HL-60/S4 treated with phorbol 12-myristate 13-acetate at 8.2 ng/mL for 4 days and 3 days (cell line): Measurements from ENCODE around the gene STAP2.
"Not testable (repeated sequence)": the region's sequence is repeated elsewhere in the genome, so short reads cannot be mapped to it uniquely, and the experiment has no call there.

Source experiments
- in situ Hi-C: fragments of 300-500 bp; cut with MboI; formaldehyde crosslinking; loops from 2 replicates; pipeline ENCODE4 v1.15.0; 2022; ENCODE audit warnings: low sequenced_read_pairs

The STAP2 gene

GRCh38 chr19:4359627-4360000 is 21.0 kb upstream of the STAP2 start:
- in situ Hi-C loops, result no loop called here

GRCh38 chr19:4358709-4359626 is 20.3 kb upstream of the STAP2 start:
- in situ Hi-C loops, result no loop called here

- in situ Hi-C loops, result no loop called here
Measured at GRCh38 chr19:4357921-4358326, 19.3 kb upstream of the STAP2 start.

- in situ Hi-C loops, result no loop called here
Measured at GRCh38 chr19:4357095-4357797, 18.6 kb upstream of the STAP2 start.

- in situ Hi-C loops, result no loop called here
Measured at GRCh38 chr19:4354897-4355296, 16.3 kb upstream of the STAP2 start.

- in situ Hi-C loops, result no loop called here
Measured at GRCh38 chr19:4354282-4354681, 15.7 kb upstream of the STAP2 start.

GRCh38 chr19:4352701-4353121 is 14.1 kb upstream of the STAP2 start:
- in situ Hi-C loops, result no loop called here

- in situ Hi-C loops, result no loop called here
Measured at GRCh38 chr19:4350726-4351125, 12.1 kb upstream of the STAP2 start.

- in situ Hi-C loops, result no loop called here
Measured at GRCh38 chr19:4350111-4350510, 11.5 kb upstream of the STAP2 start.

GRCh38 chr19:4349225-4349624 is 10.6 kb upstream of the STAP2 start:
- in situ Hi-C loops, result not testable (repeated sequence)

GRCh38 chr19:4347521-4347920 is 8.9 kb upstream of the STAP2 start:
- in situ Hi-C loops, result no loop called here

GRCh38 chr19:4346020-4346383 is 7.4 kb upstream of the STAP2 start:
- in situ Hi-C loops, result no loop called here

GRCh38 chr19:4345342-4346019 is 6.9 kb upstream of the STAP2 start:
- in situ Hi-C loops, result no loop called here

GRCh38 chr19:4343370-4344307 is 5.0 kb upstream of the STAP2 start, which contains the start of gene MPND:
Gene MPND (plus strand): TSS chr19:4343562. CDS start chr19:4343594, 32 bp downstream.
- in situ Hi-C loops, result no loop called here

GRCh38 chr19:4342615-4343369 is 4.2 kb upstream of the STAP2 start:
- in situ Hi-C loops, result no loop called here

- in situ Hi-C loops, result no loop called here
Measured at GRCh38 chr19:4342314-4342614, 3.6 kb upstream of the STAP2 start.

- in situ Hi-C loops, result no loop called here
Measured at GRCh38 chr19:4337906-4338440, 654 bp downstream of the STAP2 start.

GRCh38 chr19:4334929-4335570 is 3.6 kb downstream of the STAP2 start:
- in situ Hi-C loops, result no loop called here

GRCh38 chr19:4329858-4330257 is 8.8 kb downstream of the STAP2 start:
- in situ Hi-C loops, result no loop called here
